ENCODE results near the gene RAB5B.

- TF ChIP-seq CTCF (conservative IDR thresholded peaks at IDR 0.05; ENCODE audit: low read length): no peak
- TF ChIP-seq EZH2phosphoT487 (IDR thresholded peaks at IDR 0.05; ENCODE audit: borderline replicate concordance, low read depth, low read length): no peak
Observed at GRCh38 chr12:55931780-55932550, 41.9 kb upstream of the RAB5B start.

All from OCI-LY7 (cell line).